ENCODE measurements around the gene TBXAS1. TPM values are rescaled to one million over a fixed set of nuclear protein-coding genes. Genes with fewer than 3 reads are reported as not detected.

Gene TBXAS1
- total RNA-seq, 1 donor from 2014 or later, result 20.0 TPM

DNA sequence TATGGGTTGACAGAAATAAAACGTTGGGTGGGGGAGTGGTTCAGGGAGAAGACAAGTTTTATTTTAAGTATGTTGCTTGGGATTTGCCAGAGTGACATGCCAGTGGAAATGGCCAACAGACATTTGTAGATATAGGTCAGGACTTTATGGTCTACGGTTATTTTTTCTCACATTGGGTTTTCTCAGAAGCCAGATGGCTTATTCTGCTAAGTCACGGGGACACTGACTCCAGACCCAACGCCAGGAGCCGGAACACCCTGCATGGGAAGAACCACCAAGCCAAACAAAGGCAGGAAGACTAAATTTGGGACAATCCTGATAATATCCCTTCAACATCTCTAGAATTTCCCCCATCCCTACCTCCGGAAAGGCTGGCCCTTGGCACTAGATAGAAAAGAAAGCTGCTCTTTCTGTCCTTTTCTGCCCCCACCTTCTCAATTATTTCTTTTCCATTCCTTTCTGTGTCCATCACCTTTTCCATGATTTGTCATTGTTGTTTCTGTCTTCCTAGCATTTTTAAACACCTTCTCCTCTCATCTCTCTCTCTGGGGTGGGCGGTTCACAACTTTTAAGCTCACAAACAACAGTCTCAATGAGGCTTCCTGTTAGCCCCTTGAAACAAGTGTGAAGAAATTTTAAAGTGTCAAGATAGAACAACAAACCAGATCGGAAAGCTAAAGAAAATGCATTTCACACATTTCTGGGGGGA is 44.7 kb downstream of the TBXAS1 start:
- H3K4me3 ChIP-seq (ENCODE audit: low read depth, low read length), result no peak overlapping the region
- TF ChIP-seq, protein P1, sequence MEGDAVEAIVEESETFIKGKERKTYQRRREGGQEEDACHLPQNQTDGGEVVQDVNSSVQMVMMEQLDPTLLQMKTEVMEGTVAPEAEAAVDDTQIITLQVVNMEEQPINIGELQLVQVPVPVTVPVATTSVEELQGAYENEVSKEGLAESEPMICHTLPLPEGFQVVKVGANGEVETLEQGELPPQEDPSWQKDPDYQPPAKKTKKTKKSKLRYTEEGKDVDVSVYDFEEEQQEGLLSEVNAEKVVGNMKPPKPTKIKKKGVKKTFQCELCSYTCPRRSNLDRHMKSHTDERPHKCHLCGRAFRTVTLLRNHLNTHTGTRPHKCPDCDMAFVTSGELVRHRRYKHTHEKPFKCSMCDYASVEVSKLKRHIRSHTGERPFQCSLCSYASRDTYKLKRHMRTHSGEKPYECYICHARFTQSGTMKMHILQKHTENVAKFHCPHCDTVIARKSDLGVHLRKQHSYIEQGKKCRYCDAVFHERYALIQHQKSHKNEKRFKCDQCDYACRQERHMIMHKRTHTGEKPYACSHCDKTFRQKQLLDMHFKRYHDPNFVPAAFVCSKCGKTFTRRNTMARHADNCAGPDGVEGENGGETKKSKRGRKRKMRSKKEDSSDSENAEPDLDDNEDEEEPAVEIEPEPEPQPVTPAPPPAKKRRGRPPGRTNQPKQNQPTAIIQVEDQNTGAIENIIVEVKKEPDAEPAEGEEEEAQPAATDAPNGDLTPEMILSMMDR (conservative IDR thresholded peaks at IDR 0.05; ENCODE audit: low read depth, low read length), result no peak
- DNase-seq (ENCODE audit: low read depth), result no peak

DNA sequence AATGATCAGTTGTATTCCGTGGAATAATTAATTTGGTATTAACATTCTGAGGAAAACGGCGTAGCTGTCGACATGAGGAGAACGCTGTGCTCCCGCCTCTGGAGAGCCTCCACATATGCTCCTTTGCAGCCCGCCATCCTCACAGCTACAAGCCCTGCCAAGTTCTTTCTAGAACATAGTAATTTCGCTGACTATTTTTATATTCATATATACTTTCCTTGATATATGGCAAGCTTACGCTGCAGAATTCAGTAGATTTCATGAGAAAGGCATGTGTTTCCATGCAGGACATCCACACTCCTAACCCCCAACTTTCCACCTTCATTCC is 45.2 kb downstream of the TBXAS1 start:
- TF ChIP-seq, protein P1 (conservative IDR thresholded peaks at IDR 0.05; ENCODE audit: low read depth, low read length), result no peak
- DNase-seq (ENCODE audit: low read depth), result no peak
- no peak overlapping the region for H3K4me3 ChIP-seq (ENCODE audit: low read depth, low read length)

DNA sequence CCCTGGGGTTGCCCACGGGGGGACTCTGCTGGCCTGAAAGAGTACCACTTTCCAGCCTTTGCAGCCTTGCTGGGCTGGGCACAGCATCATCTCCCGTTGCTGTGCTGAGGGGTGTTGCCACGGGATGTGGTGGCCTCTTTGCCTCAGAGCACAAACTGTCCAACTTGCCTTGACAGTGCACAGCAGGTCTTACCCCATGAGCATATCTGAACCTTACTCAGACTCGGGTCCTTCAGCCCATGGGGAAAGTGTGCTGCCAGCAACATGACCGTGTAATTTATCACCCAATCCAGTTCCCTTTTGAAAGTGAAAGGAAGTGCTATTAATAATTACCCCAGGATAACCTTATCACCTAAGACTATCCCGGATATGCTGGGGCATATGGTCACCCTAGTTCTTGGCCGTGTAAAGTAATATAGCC is 46.8 kb downstream of the TBXAS1 start:
- DNase-seq (ENCODE audit: low read depth), result peak; percentile 40

DNA sequence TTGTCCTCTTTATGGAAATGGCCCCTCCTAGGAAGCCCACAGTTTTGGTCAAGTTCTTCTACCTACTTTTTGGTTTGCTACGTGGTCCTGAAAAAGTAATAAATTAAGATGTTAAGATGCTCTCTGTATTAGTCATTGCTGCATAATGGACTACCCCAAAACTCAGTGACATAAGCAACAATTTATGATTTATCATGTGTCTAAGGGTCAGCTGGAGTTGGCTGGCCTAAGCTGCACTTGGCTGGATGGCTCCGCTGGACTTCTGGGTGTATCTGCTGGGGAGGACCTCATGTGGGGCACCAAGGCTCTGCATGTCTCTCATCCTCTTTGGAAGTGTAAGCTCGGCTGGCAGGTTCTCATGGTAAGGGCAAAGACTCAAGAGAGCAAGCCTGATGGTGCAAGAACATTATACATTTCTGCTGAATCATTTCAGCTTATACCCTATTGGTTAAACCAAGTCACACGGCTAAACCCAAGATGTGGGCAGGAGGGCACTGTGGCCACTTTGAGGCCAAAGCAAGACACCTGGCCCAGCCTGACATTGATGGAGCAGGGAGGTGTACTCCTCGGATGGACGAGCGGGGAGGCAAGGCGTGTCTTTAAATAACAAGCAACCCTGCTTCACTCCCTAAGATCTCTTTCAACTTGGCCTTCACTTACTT is 47.7 kb downstream of the TBXAS1 start:
- TF ChIP-seq, protein P1 (conservative IDR thresholded peaks at IDR 0.05; ENCODE audit: low read depth, low read length), result no peak
- H3K4me3 ChIP-seq (ENCODE audit: low read depth, low read length), result no peak overlapping the region
- no peak for DNase-seq (ENCODE audit: low read depth)

More for the DNA sequence above, 46.8 kb downstream of the TBXAS1 start:
- TF ChIP-seq, protein P1 (conservative IDR thresholded peaks at IDR 0.05; ENCODE audit: low read depth, low read length), result no peak
- H3K4me3 ChIP-seq (ENCODE audit: low read depth, low read length), result no peak overlapping the region

DNA sequence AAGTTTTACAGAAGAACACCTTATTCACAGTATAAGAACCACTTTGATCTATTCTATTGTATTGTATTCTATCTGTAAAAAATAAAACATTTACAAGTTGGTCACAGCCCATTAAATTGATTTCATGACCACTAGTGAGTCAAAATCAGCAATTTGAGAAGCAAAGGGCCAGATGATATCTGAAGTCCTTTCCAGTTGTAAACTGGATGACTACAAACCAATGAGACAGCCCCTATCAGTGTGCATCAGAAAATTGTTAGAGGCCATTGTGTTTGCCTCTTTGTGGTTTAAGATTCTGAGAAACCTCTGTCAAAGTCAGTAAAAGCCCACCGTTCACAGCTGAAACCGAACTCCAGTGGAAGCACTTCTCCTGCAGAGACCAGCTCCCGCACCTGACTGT is 54.8 kb downstream of the TBXAS1 start:
- TF ChIP-seq, protein P1 (conservative IDR thresholded peaks at IDR 0.05; ENCODE audit: low read depth, low read length), result no peak
- peak; percentile 48 for DNase-seq (ENCODE audit: low read depth)
- H3K4me3 ChIP-seq (ENCODE audit: low read depth, low read length), result no peak overlapping the region

DNA sequence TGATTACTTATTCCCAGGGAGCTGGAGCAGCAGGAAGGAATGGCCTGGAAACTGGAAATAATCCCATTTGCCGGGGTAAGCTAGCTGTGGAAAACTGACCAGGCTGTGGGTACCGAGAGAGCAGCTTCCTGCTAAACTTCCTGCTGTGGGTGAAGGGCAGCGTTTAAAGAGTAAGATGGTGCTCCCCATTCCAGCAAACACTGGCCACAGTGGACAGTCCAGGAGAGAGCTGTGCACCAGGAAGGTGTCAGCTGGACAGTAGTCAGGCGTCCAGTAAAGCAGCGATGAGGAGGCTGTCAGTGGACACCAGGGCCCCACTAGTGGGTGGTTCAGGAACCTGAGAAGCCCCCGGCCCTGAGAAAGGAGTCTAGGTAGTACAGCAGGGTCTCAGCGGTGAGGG is 55.4 kb downstream of the TBXAS1 start:
- no peak overlapping the region for H3K4me3 ChIP-seq (ENCODE audit: low read depth, low read length)
- TF ChIP-seq, protein P1 (conservative IDR thresholded peaks at IDR 0.05; ENCODE audit: low read depth, low read length), result no peak
- DNase-seq (ENCODE audit: low read depth), result no peak

DNA sequence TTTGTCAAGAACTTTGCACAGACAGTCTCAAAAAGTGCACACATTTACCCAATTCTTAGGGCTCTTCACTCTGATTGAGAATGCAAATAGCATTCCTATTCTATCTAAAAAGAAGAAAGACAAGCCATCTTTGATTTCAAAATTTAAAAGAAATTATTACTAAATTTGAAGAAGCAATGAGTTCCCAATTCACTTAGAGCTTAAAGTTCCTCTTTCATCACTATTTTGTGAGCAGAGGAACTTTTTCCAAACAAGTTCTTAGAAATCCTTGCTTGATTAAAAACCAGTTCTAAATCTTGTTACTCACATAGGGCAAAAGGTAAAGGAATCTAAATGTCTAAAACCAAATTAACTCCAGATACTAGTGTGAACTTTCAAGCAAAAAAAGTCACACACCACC is 56.4 kb downstream of the TBXAS1 start:
- H3K4me3 ChIP-seq (ENCODE audit: low read depth, low read length), result no peak overlapping the region
- TF ChIP-seq, protein P1 (conservative IDR thresholded peaks at IDR 0.05; ENCODE audit: low read depth, low read length), result no peak
- DNase-seq (ENCODE audit: low read depth), result no peak
